Vagina (tissue), 2 donors: Measurements from ENCODE around the gene NAV2.

Experiments used
- POLR2A ChIP-seq, 2 donors: fragments of 450-650 bp; IDR thresholded peaks; one replicate each; pipeline ENCODE4 v1.6.1; 2017; ENCODE audit warnings: antibody characterized with exemption in 2 of 2, mild to moderate bottlenecking in 2 of 2, moderate library complexity in 2 of 2
- TF ChIP-seq, protein P1 (sequence below), 3 experiments: fragments of 450-650 bp in 2 of 3; fragments of 200-600 bp in 1 of 3; sonication (generic) in 1 of 3; IDR thresholded peaks; one replicate each; pipeline ENCODE4 v1.5.1; 2017 to 2019; ENCODE audit warnings: antibody characterized with exemption in 3 of 3, mild to moderate bottlenecking in 2 of 3, moderate library complexity in 2 of 3

DNA sequence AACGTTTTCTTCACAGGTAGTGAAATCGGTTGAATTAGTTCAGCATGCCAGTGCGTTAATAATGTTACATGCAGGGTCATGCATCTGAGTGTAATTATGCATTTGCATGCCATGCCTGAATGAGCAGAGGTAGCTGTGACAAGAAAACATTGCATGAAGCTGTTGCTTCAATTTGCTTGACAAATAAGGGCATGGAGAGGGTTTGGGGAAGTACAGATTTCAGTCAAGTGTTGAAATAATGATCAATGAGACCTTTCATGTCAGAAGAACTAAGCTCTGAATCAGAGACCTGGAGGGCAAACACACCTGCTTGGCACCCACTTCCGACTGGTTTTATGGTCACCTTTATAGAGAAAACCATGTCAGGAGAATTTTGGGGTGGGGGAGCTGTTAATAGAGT is 226.2 kb downstream of the NAV2 start:
- TF ChIP-seq, protein P1, sequence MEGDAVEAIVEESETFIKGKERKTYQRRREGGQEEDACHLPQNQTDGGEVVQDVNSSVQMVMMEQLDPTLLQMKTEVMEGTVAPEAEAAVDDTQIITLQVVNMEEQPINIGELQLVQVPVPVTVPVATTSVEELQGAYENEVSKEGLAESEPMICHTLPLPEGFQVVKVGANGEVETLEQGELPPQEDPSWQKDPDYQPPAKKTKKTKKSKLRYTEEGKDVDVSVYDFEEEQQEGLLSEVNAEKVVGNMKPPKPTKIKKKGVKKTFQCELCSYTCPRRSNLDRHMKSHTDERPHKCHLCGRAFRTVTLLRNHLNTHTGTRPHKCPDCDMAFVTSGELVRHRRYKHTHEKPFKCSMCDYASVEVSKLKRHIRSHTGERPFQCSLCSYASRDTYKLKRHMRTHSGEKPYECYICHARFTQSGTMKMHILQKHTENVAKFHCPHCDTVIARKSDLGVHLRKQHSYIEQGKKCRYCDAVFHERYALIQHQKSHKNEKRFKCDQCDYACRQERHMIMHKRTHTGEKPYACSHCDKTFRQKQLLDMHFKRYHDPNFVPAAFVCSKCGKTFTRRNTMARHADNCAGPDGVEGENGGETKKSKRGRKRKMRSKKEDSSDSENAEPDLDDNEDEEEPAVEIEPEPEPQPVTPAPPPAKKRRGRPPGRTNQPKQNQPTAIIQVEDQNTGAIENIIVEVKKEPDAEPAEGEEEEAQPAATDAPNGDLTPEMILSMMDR (IDR thresholded peaks at IDR 0.05): no peak
- no peak for TF ChIP-seq POLR2A (IDR thresholded peaks at IDR 0.05)
